Measurements from ENCODE around the gene CNTNAP2. TPM values are rescaled to one million over a fixed set of nuclear protein-coding genes. Genes with fewer than 3 reads are reported as not detected.

The CNTNAP2 gene
- total and polyA plus RNA-seq, 8 donors, result 0.94 to 42.5 (median 38.6) TPM

DNA sequence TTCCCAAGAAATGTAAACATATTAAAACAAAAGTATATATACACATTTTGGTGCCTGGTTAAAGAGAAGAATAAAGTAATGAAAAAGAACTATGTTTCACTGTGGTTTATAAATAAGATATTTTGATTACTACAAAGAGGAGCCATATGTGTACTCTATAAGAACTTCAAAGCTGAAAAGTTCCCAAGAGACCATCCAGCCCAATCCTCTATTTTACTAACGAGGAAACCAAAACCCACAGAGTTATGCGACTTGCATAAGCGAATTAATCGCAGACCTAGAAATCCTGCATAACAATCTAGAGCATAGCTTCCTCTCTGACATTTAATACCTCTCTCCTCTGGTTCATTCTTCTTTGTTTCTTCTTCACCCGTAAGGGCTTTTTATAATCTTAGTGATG, 937.1 kb downstream of the CNTNAP2 start:
- H3K4me1 ChIP-seq, result no peaks in the 10 kb centered on the region
- DNase-seq (no peak), ATAC-seq (no peak)
- H3K27me3 ChIP-seq, result no peaks in the 10 kb centered on the region
- no peak overlapping the region for H3K27ac ChIP-seq
- H3K4me3 ChIP-seq, result no peak overlapping the region
- no peaks in the 10 kb centered on the region for H3K9me3 ChIP-seq
- H3K36me3 ChIP-seq, result no peaks in the 10 kb centered on the region
- intact Hi-C loops (cut with DNase I), result no loop called here
- TF ChIP-seq, protein P1, sequence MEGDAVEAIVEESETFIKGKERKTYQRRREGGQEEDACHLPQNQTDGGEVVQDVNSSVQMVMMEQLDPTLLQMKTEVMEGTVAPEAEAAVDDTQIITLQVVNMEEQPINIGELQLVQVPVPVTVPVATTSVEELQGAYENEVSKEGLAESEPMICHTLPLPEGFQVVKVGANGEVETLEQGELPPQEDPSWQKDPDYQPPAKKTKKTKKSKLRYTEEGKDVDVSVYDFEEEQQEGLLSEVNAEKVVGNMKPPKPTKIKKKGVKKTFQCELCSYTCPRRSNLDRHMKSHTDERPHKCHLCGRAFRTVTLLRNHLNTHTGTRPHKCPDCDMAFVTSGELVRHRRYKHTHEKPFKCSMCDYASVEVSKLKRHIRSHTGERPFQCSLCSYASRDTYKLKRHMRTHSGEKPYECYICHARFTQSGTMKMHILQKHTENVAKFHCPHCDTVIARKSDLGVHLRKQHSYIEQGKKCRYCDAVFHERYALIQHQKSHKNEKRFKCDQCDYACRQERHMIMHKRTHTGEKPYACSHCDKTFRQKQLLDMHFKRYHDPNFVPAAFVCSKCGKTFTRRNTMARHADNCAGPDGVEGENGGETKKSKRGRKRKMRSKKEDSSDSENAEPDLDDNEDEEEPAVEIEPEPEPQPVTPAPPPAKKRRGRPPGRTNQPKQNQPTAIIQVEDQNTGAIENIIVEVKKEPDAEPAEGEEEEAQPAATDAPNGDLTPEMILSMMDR (IDR thresholded peaks at IDR 0.05), result no peak

DNA sequence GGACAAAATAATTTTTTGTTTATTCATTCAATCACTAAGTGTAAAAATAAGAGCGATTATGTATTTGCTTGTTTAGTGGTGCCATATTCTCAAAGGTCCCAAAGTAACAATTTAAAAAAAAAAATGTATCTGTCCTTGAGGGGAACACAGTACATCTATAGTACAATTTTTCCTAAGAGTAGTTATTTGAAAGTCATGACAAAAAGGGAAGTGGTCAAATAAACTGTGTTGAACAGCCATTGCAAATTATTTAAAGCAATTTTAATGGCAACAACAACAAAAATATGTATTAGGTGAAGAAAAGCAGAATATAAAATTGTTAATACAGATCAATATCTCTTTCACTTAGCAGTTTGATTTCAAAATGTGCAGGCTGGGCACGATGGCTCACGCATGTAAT, 943.5 kb downstream of the CNTNAP2 start:
- H3K27ac ChIP-seq, result no peak overlapping the region
- H3K4me3 ChIP-seq, result no peak overlapping the region
- TF ChIP-seq, protein P1 (IDR thresholded peaks at IDR 0.05), result no peak
- no peaks in the 10 kb centered on the region for H3K36me3 ChIP-seq
- no peak for ATAC-seq
- no peaks in the 10 kb centered on the region for H3K4me1 ChIP-seq
- no peaks in the 10 kb centered on the region for H3K9me3 ChIP-seq
- H3K27me3 ChIP-seq, result no peaks in the 10 kb centered on the region
- DNase-seq, result no peak
- intact Hi-C loops (cut with DNase I), result no loop called here

DNA sequence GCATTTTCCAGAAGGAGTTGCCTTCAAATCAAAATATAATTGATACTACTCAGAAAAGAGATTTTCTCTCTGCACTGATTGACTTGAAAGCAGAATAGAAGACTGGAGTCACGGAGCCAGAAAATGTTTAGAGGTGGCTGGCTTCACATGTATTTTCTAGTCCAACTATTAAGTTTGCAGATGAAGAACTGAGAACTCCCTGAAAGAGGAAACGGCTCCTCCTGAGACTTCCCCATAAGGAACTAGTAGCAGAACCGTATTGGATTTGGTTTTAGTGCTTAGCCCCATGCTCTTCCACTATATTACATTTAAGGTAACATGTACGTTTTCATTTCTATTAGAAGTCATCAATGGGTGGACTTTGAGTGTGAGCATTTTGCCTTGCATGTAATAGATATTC, 946.3 kb downstream of the CNTNAP2 start:
- intact Hi-C loops (cut with DNase I), result no loop called here
- Histone ChIP-seq H3K9me3 (peaks cover 0 to 3% of the 10 kb centered on the region in 2 donors), H3K36me3 (no peaks in the 10 kb centered on the region), H3K27ac (no peak overlapping the region), H3K4me1 (no peaks in the 10 kb centered on the region), H3K4me3 (no peak overlapping the region), H3K27me3 (no peaks in the 10 kb centered on the region)
- ATAC-seq (no peak), DNase-seq (no peak)
- TF ChIP-seq, protein P1 (IDR thresholded peaks at IDR 0.05), result no peak

DNA sequence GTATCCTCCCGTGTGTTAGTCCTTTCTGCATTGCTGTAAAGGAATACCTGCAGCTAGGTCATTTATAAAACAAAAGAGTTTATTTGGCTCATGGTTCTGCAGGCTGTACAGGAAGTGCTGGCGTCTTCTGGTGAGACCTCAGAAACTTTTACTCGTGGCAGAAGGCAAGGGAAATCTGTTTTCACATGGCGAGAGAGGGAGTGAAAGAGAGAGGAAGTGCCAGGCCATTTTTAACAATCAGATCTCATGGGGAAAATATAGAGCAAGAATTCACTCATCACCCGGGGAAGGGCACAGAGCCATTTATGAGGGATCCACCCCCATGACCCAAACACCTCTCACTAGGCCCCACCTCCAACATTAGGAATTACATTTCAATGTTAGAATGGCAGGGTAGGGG, 952.2 kb downstream of the CNTNAP2 start:
- H3K9me3 ChIP-seq, result peaks cover 0 to 3% of the 10 kb centered on the region in 2 donors
- DNase-seq, result no peak
- no peak overlapping the region for H3K4me3 ChIP-seq
- TF ChIP-seq, protein P1 (IDR thresholded peaks at IDR 0.05), result no peak
- no peaks in the 10 kb centered on the region for H3K4me1 ChIP-seq
- H3K27me3 ChIP-seq, result no peaks in the 10 kb centered on the region
- no peaks in the 10 kb centered on the region for H3K36me3 ChIP-seq
- intact Hi-C loops (cut with DNase I), result no loop called here
- ATAC-seq, result no peak
- no peak overlapping the region for H3K27ac ChIP-seq

DNA sequence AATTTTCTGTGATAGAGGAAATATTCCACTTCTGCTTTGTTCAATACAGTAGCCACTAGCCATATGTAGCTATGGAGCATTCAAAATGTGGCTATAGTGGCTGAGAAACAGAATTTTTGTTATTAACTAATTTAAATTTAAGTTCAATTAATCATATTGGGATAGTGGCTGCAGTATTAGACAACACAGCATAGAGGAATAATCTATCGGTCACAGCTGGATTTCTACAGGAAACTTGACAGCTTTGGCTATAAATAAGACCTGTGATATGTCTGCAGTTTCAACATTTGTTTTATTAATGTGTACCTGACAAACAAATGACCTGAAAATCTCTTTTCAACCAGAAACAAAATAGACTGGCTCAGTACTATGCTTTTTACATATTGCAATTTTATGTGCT, 953.2 kb downstream of the CNTNAP2 start:
- intact Hi-C loops (cut with DNase I), result no loop called here

More for the DNA sequence above, 953.2 kb downstream of the CNTNAP2 start:
- no peak overlapping the region for H3K4me3 ChIP-seq
- no peaks in the 10 kb centered on the region for H3K27me3 ChIP-seq
- no peak for DNase-seq
- no peaks in the 10 kb centered on the region for H3K4me1 ChIP-seq
- TF ChIP-seq, protein P1 (IDR thresholded peaks at IDR 0.05), result no peak
- ATAC-seq, result no peak
- H3K9me3 ChIP-seq, result peaks cover 0 to 3% of the 10 kb centered on the region in 2 donors
- H3K36me3 ChIP-seq, result no peaks in the 10 kb centered on the region
- H3K27ac ChIP-seq, result no peak overlapping the region

All from left lung (tissue), 10 donors.